H1 (cell line): Measurements from ENCODE around the gene SNTN. TPM values are rescaled to one million over a fixed set of nuclear protein-coding genes. Genes with fewer than 3 reads are reported as not detected.

Experiments
- CHD7 ChIP-seq: fragments of 300-600 bp; sonication (generic); IDR thresholded peaks from 2 replicates; pipeline ENCODE4 v1.7.1; 2012; ENCODE audit warnings: low read length, moderate library complexity, mild to moderate bottlenecking, inconsistent platforms; ENCODE audit not compliant: insufficient replicate concordance
- EZH2 ChIP-seq: fragments of 200-600 bp; sonication (generic); IDR thresholded peaks from 2 replicates; pipeline ENCODE4 v1.7.1; 2012; ENCODE audit warnings: low read depth, mild to moderate bottlenecking, moderate library complexity, low read length, inconsistent platforms; ENCODE audit not compliant: severe bottlenecking
- JUN ChIP-seq: IDR thresholded peaks from 2 replicates; pipeline ENCODE4 v1.6.1; 2011; ENCODE audit warnings: low read depth, mild to moderate bottlenecking, improper control_type of control experiment, low read length
- KDM1A ChIP-seq: fragments of 200-600, 300-600 bp; sonication (generic); IDR thresholded peaks from 2 replicates; pipeline ENCODE4 v1.7.1; 2016; ENCODE audit warnings: mild to moderate bottlenecking, low read length, borderline replicate concordance
- KDM5A ChIP-seq: fragments of 200-600 bp; IDR thresholded peaks from 2 replicates; pipeline ENCODE4 v1.7.1; 2012; ENCODE audit warnings: mild to moderate bottlenecking, low read length, inconsistent platforms, mixed read lengths
- polyA plus RNA-seq, 7 experiments: library from polyadenylated mRNA; depleted of rRNA in 3 of 7; stranded (reverse) in 5 of 7; unstranded in 2 of 7; fragments of >200 nt in 5 of 7; fragments of 200-250 nt in 2 of 7; gene quantifications; 1 replicate in 5 of 7; 2 replicates in 1 of 7; 4 replicates in 1 of 7; pipeline versions ENCODE4 v1.2.1 to v1.2.3, GENCODE V29; 2011 to 2013; ENCODE audit warnings: missing spikeins in 2 of 7, mixed read lengths in 2 of 7
- total RNA-seq: library from RNA; stranded (reverse); fragmentation: NEBNext Ultra II Directional; extraction: Animal tissue kit (Norgen Biotek cat#: 25700); gene quantifications from 2 replicates; pipeline ENCODE4 v1.2.1, GENCODE V29; 2021

Gene SNTN
- total and polyA plus RNA-seq, 2 of the 8 experiments (the other 6 are each of a cell fraction or from before 2014, with no cell fraction given), result not detected

- TF ChIP-seq CHD7 (no peak), JUN (no peak), KDM5A (no peak), EZH2 (no peak), KDM1A (no peak)
Observed at GRCh38 chr3:63631670-63632069, 20.8 kb upstream of the SNTN start (continued).
